GM18858 (cell line): ENCODE measurements around the gene CTSK.

ENCODE experiments used
- ATAC-seq: cut with Tn5 transposase; IDR thresholded peaks from one replicate; pipeline ENCODE4 v1.9.1; 2021; ENCODE audit not compliant: unreplicated experiment

CTSK gene

GRCh38 chr1:150763018-150763417, 45.0 kb downstream of the CTSK start:
- ATAC-seq, result no peak

DNA sequence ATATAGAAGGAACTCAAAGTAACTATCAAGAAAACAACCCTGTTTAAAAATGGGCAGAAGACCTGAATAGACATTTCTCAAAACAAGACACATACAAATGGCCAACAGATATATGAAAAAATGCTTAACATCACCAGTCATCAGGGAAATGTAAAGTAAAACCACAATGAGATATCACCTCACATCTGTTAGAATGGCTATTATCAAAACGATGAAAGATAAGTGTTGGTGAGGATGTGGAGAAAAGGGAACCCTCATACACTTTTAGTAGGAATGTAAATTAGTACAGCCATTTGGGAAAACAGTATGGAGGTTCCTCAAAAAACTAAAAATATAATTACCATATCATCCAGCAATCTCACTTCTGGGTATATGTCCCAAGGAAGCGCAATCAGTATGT, 45.5 kb downstream of the CTSK start:
- no peak for ATAC-seq

DNA sequence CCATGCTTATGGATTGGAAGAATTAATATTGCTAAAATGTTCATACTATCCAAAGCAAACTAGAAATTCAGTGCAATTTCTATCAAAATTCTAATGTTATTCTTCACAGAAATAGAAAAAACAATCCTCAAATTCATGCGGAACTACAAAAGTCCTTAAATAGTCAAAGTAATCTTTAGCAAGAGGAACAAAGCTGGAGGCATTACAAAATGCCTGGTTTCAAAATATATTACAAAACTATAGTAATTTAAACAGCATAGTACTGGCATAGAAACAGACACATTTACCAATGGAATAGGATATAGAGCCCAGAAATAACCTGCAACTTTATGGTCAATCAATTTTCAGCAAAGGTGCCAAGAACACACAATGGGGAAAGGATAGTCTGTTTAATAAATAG, 46.3 kb downstream of the CTSK start:
- ATAC-seq, result no peak

- ATAC-seq, result no peak
These were observed 48.0 kb downstream of the CTSK start for GRCh38 chr1:150760013-150760412.

DNA sequence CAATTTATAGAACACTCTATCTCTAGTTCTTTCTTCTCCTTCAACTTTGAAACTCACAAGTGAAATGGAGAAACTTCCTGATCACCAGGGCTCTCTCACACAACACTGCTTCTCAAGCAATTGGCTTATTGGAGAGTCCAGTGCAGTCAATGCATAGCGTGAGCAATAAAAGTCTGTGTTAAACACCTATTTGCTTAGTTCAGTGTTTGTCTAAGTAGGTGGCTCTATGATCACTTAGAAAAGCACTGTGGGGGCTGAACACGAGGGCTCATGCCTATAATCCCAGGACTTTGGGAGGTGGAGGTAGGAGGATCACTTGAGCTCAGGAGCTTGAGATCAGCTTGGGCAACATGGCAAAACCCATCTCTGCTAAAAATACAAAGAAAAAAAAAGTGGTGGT, 54.6 kb downstream of the CTSK start:
- ATAC-seq, result no peak

GRCh38 chr1:150751443-150751842, 56.6 kb downstream of the CTSK start:
- ATAC-seq, result no peak

DNA sequence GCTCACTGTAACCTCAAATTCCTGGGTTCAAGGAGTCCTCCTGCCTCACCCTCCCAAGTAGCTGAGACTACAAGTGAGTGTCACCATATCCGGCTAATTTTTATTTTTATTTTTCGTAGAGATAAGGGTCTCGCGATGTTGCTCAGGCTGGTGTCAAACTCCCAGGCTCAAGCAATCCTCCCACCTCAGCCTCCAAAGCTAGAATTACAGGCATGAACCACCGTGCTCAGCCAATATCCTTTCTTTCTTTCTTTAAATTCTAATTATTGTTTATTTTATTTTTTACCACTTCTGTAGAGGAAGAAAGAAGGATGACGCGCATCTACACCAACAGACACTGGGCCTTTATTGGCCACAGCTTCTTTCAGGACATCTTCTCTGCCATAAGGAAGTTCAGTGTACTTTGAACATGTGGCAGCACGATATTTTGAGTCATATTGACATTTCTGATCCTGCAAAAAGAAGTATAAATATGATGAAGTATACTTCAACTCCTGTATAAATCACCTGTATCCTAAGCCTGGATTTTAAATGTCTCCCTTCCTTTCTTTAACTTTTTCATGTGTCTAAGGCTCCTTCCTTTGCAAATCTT, 58.2 kb downstream of the CTSK start:
- no peak for ATAC-seq

DNA sequence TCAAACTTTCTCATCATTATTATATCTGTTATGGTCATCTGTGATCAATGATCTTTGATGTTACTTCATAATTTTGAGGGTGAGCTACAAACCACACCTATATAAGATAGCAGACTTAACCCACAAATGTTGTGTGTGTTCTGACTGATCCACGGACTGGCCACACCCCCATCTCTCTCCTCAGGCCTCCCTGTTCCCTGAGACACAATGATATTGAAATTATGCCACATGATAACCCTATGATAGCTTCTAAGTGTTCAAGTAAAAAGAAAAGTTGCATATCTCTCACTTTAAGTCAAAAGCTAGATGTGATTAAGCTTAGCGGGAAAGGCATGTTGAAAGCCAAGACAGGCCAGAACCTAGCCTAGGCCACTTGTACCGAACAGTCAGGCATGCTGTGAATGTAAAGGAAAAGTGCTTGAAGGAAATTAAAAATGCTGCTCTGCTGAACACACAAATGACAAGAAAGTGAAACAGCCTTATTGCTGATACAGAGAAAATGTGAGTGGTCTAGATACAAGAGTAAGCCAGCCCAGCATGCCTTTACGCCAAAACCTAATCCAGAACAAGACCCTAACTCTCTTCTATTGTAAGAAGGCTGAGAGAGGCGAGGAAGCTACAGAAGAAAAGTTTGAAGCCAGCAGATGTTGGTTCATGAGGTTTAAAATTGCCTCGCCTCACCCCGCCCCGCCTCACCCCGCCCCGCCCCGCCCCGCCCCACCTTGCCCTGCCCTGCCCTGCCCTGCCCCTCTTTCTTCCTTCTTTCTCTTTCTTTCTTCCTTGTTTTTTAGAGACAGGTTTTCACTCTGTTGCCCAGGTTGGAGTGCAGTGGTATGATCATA, 59.0 kb downstream of the CTSK start:
- no peak for ATAC-seq
